ENCODE results near the gene KCNQ1.

- TF ChIP-seq CTCF (IDR thresholded peaks at IDR 0.05), result no peak
- no peak for TF ChIP-seq POLR2A (IDR thresholded peaks at IDR 0.05)
Measured at GRCh38 chr11:2795491-2795991, 350.7 kb downstream of the KCNQ1 start.

Measured in adrenal gland (tissue), 5 donors.